Pericardium fibroblast (primary cell): ENCODE measurements around the gene CKMT2. TPM values are rescaled to one million over a fixed set of nuclear protein-coding genes. Genes with fewer than 3 reads are reported as not detected.

Experiments used
- total RNA-seq: library from RNA; depleted of rRNA; stranded (reverse); fragments of >200 nt; gene quantifications from 2 replicates; pipeline ENCODE4 v1.2.3, GENCODE V29; 2015

Gene CKMT2
- total RNA-seq = not detected in 2 replicates

GRCh38 chr5:81233080-81233634 lies at the start of gene CKMT2:
Gene CKMT2, plus strand, starts transcription at chr5:81233322. Its CDS starts 17,811 bp downstream, at chr5:81251133.

DNA sequence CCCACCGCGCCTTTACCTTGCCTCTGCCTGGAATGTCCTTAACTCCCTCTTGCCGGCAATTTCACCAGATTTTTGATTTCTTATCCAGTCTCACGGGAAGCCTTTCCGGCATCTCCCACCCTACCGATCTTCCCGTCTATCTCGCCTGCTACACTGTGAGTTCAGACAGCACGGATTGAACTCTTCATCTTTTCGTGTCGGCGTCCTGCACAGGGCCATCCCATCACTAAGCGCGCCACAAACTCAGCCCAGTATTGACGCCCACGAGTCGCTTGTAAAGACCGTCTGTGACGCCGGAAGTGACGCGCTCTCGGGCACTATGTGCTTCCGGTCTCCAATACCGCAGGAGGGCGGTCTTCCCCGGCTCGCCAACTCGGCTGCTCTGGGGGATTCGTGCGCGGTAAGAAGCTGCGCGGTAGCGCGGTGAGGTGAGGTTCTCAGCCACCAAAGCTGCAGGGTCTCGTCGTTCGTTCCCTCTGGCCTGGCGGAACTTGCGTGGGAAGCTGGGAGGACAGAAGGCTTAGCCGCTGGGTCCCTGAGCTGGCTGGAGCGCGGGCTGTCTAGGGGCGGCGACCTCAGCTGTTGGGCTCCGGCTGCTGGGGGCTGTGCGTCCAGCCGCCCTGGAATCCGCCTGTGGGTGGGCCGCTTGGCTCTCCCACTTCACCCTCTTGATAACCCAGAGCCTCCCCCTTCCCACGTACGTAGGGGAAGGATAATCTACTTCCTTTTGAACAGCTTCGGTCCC lies 68.3 kb downstream of the CKMT2 start, which contains the start of gene ZCCHC9:
Gene ZCCHC9 (plus strand): TSS at position 317 of the 745 bp plus-strand sequence. CDS start 3,171 bp downstream, outside the sequence.

Other genes with a start within 250 kb of the CKMT2 start
- gene ZCCHC9, start 68.3 kb downstream of the CKMT2 start, total RNA-seq = 19.7 and 22.6 TPM in 2 replicates
- gene ACOT12, start 160.8 kb downstream of the CKMT2 start, total RNA-seq = not detected in 2 replicates